SK-N-SH (cell line): ENCODE measurements around the gene RAC3.

Experiments
- CTCF ChIP-seq: fragments of 200-600 bp; sonication (generic); IDR thresholded peaks from 2 replicates; pipeline ENCODE4 v1.6.1; 2017; ENCODE audit warnings: antibody characterized with exemption, mild to moderate bottlenecking, moderate library complexity
- EP300 ChIP-seq, 2 experiments: IDR thresholded peaks; 2 replicates each; pipeline versions ENCODE4 v1.4.0 to v1.6.1; 2012; ENCODE audit warnings: borderline replicate concordance in 1 of 2, low read depth in 1 of 2, low read length in 1 of 2
- EZH2phosphoT487 ChIP-seq: fragments of 200-600 bp; sonication (generic); IDR thresholded peaks from 2 replicates; pipeline ENCODE4 v1.6.1; 2017; ENCODE audit warnings: low read depth, mixed run types, mild to moderate bottlenecking, antibody characterized with exemption, moderate library complexity, borderline replicate concordance
- JUND ChIP-seq: IDR thresholded peaks from 2 replicates; pipeline ENCODE4 v1.4.0; 2012
- POLR2AphosphoS5 ChIP-seq: IDR thresholded peaks from 2 replicates; pipeline ENCODE4 v1.6.1; 2012; ENCODE audit warnings: low read depth, low read length
- RFX5 ChIP-seq: IDR thresholded peaks from 2 replicates; pipeline ENCODE4 v1.6.1; 2012; ENCODE audit warnings: mild to moderate bottlenecking, improper control_type of control experiment, low read length
- TCF12 ChIP-seq: IDR thresholded peaks from 2 replicates; pipeline ENCODE4 v1.4.0; 2012
- TEAD4 ChIP-seq: IDR thresholded peaks from 2 replicates; pipeline ENCODE4 v1.4.0; 2012; ENCODE audit warnings: mild to moderate bottlenecking, borderline replicate concordance; ENCODE audit not compliant: insufficient read depth
- ZBTB33 ChIP-seq: IDR thresholded peaks from 2 replicates; pipeline ENCODE4 v1.4.0; 2012; ENCODE audit warnings: low read depth, borderline replicate concordance
- TF ChIP-seq, protein P1 (sequence below): IDR thresholded peaks from 2 replicates; pipeline ENCODE4; 2012

GRCh38 chr17:82065193-82065637 lies 33.7 kb downstream of the RAC3 start:
- no peak for TF ChIP-seq CTCF
- no peak for TF ChIP-seq TEAD4
- TF ChIP-seq POLR2AphosphoS5, result no peak
- no peak for TF ChIP-seq EP300 (IDR thresholded peaks at IDR 0.05; ENCODE audit: borderline replicate concordance in 1 of 2, low read depth in 1 of 2, low read length in 1 of 2)
- TF ChIP-seq TCF12, result no peak
- TF ChIP-seq JUND, result no peak
- no peak for TF ChIP-seq ZBTB33
- TF ChIP-seq EZH2phosphoT487, result no peak
- TF ChIP-seq RFX5, result no peak
- TF ChIP-seq, protein P1, sequence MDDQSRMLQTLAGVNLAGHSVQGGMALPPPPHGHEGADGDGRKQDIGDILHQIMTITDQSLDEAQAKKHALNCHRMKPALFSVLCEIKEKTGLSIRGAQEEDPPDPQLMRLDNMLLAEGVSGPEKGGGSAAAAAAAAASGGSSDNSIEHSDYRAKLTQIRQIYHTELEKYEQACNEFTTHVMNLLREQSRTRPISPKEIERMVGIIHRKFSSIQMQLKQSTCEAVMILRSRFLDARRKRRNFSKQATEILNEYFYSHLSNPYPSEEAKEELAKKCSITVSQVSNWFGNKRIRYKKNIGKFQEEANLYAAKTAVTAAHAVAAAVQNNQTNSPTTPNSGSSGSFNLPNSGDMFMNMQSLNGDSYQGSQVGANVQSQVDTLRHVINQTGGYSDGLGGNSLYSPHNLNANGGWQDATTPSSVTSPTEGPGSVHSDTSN, result no peak
